PC-3 (cell line): Measurements from ENCODE around the gene SPSB3.

Experiments used
- EZH2 ChIP-seq: fragments of 300-600 bp; sonication (generic); IDR thresholded peaks from one replicate; pipeline ENCODE4 v1.6.1; 2017; ENCODE audit warnings: antibody characterized with exemption, mild to moderate bottlenecking, low read length; ENCODE audit not compliant: unreplicated experiment
- TF ChIP-seq, protein P1 (sequence below): fragments of 300-600 bp; sonication (generic); conservative IDR thresholded peaks from 2 replicates; pipeline ENCODE4 v1.5.1; 2017; ENCODE audit warnings: antibody characterized with exemption, low read depth, mild to moderate bottlenecking, low read length

GRCh38 chr16:1749152-1750117, 32.9 kb downstream of the SPSB3 start:
- TF ChIP-seq, protein P1, sequence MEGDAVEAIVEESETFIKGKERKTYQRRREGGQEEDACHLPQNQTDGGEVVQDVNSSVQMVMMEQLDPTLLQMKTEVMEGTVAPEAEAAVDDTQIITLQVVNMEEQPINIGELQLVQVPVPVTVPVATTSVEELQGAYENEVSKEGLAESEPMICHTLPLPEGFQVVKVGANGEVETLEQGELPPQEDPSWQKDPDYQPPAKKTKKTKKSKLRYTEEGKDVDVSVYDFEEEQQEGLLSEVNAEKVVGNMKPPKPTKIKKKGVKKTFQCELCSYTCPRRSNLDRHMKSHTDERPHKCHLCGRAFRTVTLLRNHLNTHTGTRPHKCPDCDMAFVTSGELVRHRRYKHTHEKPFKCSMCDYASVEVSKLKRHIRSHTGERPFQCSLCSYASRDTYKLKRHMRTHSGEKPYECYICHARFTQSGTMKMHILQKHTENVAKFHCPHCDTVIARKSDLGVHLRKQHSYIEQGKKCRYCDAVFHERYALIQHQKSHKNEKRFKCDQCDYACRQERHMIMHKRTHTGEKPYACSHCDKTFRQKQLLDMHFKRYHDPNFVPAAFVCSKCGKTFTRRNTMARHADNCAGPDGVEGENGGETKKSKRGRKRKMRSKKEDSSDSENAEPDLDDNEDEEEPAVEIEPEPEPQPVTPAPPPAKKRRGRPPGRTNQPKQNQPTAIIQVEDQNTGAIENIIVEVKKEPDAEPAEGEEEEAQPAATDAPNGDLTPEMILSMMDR: no peak
- TF ChIP-seq EZH2: no peak
